ENCODE data around the gene IDH3B. TPM values are rescaled to one million over a fixed set of nuclear protein-coding genes. Genes with fewer than 3 reads are reported as not detected.

The IDH3B gene
- total RNA-seq: 216 and 266 TPM in 2 replicates
- 211 and 244 TPM in 2 replicates for polyA plus RNA-seq

DNA sequence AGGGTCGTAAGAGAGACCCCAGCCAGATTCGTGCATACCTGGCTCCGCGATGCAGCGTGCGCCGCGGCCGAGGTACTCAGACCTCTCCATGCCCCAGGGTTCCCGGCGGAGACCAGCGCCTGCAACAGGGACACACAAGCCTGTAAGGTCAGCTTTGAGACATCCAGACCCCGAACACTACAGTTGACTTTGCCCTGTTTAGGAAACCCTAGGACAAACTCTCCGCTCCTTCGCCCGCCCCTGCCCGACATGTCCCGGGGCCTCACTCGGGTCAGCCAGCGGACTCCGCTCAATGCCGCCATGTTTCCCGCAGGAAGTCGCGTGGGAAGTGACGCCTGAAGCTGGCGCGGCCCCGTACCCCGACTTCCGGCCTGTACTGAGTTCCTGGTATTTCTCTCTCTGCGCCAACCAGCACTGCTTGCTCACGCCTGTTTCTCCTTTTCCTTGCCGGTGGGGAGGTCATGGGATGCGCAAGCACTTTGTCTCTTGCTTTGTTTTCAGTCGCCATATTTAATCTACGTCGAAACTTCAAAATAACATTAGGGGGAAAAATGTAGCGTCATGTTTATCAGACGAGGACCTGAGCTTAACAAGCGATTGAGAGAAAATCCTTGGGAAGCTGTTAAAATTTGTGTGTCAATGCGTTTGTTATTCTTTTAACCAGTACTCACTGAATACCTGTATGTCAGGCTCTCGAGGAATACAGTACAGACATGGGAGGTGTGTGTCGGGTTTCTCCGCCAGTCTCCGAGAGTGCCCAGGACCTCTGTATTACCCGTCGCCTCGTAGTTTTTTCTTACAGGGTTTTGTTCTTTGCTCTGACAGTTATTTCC lies at the start of gene IDH3B:
Gene IDH3B (minus strand): TSS at position 330 of the 833 bp plus-strand sequence. CDS start 28 bp downstream, at position 302.
- Histone ChIP-seq H3K9me3 (ENCODE audit: low read depth) (no peaks in the 10 kb centered on the region), H3K27ac (peak within 1 kb of the TSS; percentile 98), H3K4me1 (ENCODE audit: low read depth) (peaks cover 9% of the 10 kb centered on the region), H3K36me3 (peaks cover 11% of the 10 kb centered on the region), H3K4me3 (peak within 1 kb of the TSS; percentile 90), H3K27me3 (peaks cover 24% of the 10 kb centered on the region)
- TF ChIP-seq, protein P1, sequence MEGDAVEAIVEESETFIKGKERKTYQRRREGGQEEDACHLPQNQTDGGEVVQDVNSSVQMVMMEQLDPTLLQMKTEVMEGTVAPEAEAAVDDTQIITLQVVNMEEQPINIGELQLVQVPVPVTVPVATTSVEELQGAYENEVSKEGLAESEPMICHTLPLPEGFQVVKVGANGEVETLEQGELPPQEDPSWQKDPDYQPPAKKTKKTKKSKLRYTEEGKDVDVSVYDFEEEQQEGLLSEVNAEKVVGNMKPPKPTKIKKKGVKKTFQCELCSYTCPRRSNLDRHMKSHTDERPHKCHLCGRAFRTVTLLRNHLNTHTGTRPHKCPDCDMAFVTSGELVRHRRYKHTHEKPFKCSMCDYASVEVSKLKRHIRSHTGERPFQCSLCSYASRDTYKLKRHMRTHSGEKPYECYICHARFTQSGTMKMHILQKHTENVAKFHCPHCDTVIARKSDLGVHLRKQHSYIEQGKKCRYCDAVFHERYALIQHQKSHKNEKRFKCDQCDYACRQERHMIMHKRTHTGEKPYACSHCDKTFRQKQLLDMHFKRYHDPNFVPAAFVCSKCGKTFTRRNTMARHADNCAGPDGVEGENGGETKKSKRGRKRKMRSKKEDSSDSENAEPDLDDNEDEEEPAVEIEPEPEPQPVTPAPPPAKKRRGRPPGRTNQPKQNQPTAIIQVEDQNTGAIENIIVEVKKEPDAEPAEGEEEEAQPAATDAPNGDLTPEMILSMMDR (IDR thresholded peaks at IDR 0.05; ENCODE audit: low read depth, low read length): no peak
- DNase-seq (ENCODE audit: low read depth in 1 of 2, low spot score in 1 of 2): peak; percentile 92 to 95

GRCh38 chr20:2713285-2713684 lies 49.3 kb upstream of the IDH3B start:
- Histone ChIP-seq H3K4me3 (no peak overlapping the region), H3K27me3 (no peaks in the 10 kb centered on the region), H3K4me1 (ENCODE audit: low read depth) (no peaks in the 10 kb centered on the region), H3K36me3 (no peaks in the 10 kb centered on the region), H3K9me3 (ENCODE audit: low read depth) (no peaks in the 10 kb centered on the region), H3K27ac (no peak overlapping the region)
- no peak for DNase-seq (ENCODE audit: low read depth in 1 of 2, low spot score in 1 of 2)
- TF ChIP-seq, protein P1 (IDR thresholded peaks at IDR 0.05; ENCODE audit: low read depth, low read length): peak; percentile 5

GRCh38 chr20:2709205-2709981 lies 45.4 kb upstream of the IDH3B start:
- H3K27me3 ChIP-seq: no peaks in the 10 kb centered on the region
- no peak overlapping the region for H3K27ac ChIP-seq
- no peaks in the 10 kb centered on the region for H3K4me1 ChIP-seq (ENCODE audit: low read depth)
- H3K4me3 ChIP-seq: no peak overlapping the region
- no peaks in the 10 kb centered on the region for H3K36me3 ChIP-seq
- H3K9me3 ChIP-seq (ENCODE audit: low read depth): no peaks in the 10 kb centered on the region
- no peak for DNase-seq (ENCODE audit: low read depth in 1 of 2, low spot score in 1 of 2)
- TF ChIP-seq, protein P1 (IDR thresholded peaks at IDR 0.05; ENCODE audit: low read depth, low read length): no peak

DNA sequence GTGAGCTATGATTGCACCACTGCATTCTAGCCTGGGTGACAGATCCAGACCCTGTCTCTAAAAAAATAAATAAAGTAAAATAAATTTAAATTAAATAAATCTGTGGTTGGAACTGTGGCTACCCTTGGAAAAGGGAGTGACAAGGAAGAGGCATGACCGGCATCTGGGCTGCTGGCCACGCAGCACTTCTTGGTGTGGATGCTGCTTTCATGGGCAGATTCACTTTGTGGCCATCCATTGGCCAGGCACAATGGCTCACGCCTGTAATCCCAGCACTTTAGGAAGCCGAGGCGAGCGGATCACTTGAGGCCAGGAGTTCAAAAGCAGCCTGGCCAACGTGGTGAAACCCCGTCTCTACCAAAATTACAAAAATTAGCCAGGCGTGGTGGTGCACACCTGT lies 44.6 kb upstream of the IDH3B start:
- H3K9me3 ChIP-seq (ENCODE audit: low read depth): no peaks in the 10 kb centered on the region
- H3K27ac ChIP-seq: no peak overlapping the region
- DNase-seq (ENCODE audit: low read depth in 1 of 2, low spot score in 1 of 2): no peak
- TF ChIP-seq, protein P1 (IDR thresholded peaks at IDR 0.05; ENCODE audit: low read depth, low read length): no peak
- no peaks in the 10 kb centered on the region for H3K27me3 ChIP-seq
- no peaks in the 10 kb centered on the region for H3K4me1 ChIP-seq (ENCODE audit: low read depth)
- H3K4me3 ChIP-seq: no peak overlapping the region
- no peaks in the 10 kb centered on the region for H3K36me3 ChIP-seq

GRCh38 chr20:2708073-2708415 lies 44.0 kb upstream of the IDH3B start:
- TF ChIP-seq, protein P1 (IDR thresholded peaks at IDR 0.05; ENCODE audit: low read depth, low read length): no peak
- Histone ChIP-seq H3K27me3 (no peaks in the 10 kb centered on the region), H3K4me1 (ENCODE audit: low read depth) (no peaks in the 10 kb centered on the region), H3K9me3 (ENCODE audit: low read depth) (no peaks in the 10 kb centered on the region), H3K4me3 (no peak overlapping the region), H3K27ac (no peak overlapping the region), H3K36me3 (no peaks in the 10 kb centered on the region)
- DNase-seq (ENCODE audit: low read depth in 1 of 2, low spot score in 1 of 2): peak in 1 of 2 donors; percentile 18

Measured in cardiac muscle cell (in vitro differentiated cells and primary cell).